NCI-H2107 (cell line): ENCODE data around the gene SPATA1.
A peak's percentile ranks its signal among the peaks of the same experiment; 100 is the strongest.

Source experiments
- DNase-seq: peaks from one replicate; lab custom pipeline; 2025; lab: John Stamatoyannopoulos, UW

SPATA1 gene

GRCh38 chr1:84509029-84509428 is 2.8 kb downstream of the SPATA1 start:
- no peak for DNase-seq

- no peak for DNase-seq
Observed at GRCh38 chr1:84510165-84510564, 4.0 kb downstream of the SPATA1 start.

- no peak for DNase-seq
Observed at GRCh38 chr1:84510668-84511067, 4.5 kb downstream of the SPATA1 start.

- no peak for DNase-seq
Observed at GRCh38 chr1:84524590-84524989, 18.4 kb downstream of the SPATA1 start.

GRCh38 chr1:84525779-84526178 is 19.6 kb downstream of the SPATA1 start:
- no peak for DNase-seq

- DNase-seq = no peak
Observed at GRCh38 chr1:84538599-84538998, 32.4 kb downstream of the SPATA1 start.

GRCh38 chr1:84539972-84540371 is 33.8 kb downstream of the SPATA1 start:
- DNase-seq = no peak

- no peak for DNase-seq
Observed at GRCh38 chr1:84540759-84541158, 34.6 kb downstream of the SPATA1 start.

- DNase-seq = no peak
Observed at GRCh38 chr1:84541679-84542078, 35.5 kb downstream of the SPATA1 start.

GRCh38 chr1:84550826-84551225 is 44.6 kb downstream of the SPATA1 start:
- DNase-seq = no peak

- no peak for DNase-seq
Observed at GRCh38 chr1:84569216-84569615, 63.0 kb downstream of the SPATA1 start.

GRCh38 chr1:84570436-84571149 is 64.4 kb downstream of the SPATA1 start:
- no peak for DNase-seq

GRCh38 chr1:84571150-84571535 is 65.0 kb downstream of the SPATA1 start:
- DNase-seq = no peak

- no peak for DNase-seq
Observed at GRCh38 chr1:84573481-84573966, 67.3 kb downstream of the SPATA1 start.

- peak; percentile 81 for DNase-seq
Observed at GRCh38 chr1:84573967-84574842, 68.0 kb downstream of the SPATA1 start, which contains the start of gene CTBS. TSS of gene CTBS (minus strand) at chr1:84574440. CDS start at chr1:84574415, 25 bp downstream.

GRCh38 chr1:84574936-84575335 is 68.8 kb downstream of the SPATA1 start:
- DNase-seq = no peak

- DNase-seq = no peak
Observed at GRCh38 chr1:84581648-84582047, 75.5 kb downstream of the SPATA1 start.

GRCh38 chr1:84582802-84583587 is 76.8 kb downstream of the SPATA1 start:
- DNase-seq = no peak

- DNase-seq = no peak
Observed at GRCh38 chr1:84583648-84584047, 77.5 kb downstream of the SPATA1 start.

- no peak for DNase-seq
Observed at GRCh38 chr1:84584126-84584525, 77.9 kb downstream of the SPATA1 start.

- no peak for DNase-seq
Observed at GRCh38 chr1:84585803-84586202, 79.6 kb downstream of the SPATA1 start.

GRCh38 chr1:84587099-84587498 is 80.9 kb downstream of the SPATA1 start:
- no peak for DNase-seq
